NB4 (cell line): Measurements from ENCODE around the gene NAT16.
"Not testable (repeated sequence)": the region's sequence is repeated elsewhere in the genome, so short reads cannot be mapped to it uniquely, and the experiment has no call there.

Experiments
- DNase-seq: peaks from one replicate; pipeline ENCODE4 v3.0.0; 2010; ENCODE audit warnings: low read depth
- H3K4me3 ChIP-seq: one replicate; pipeline ENCODE4 v1.5.1; 2011; ENCODE audit warnings: mild to moderate bottlenecking, low read depth, low read length, moderate library complexity
- CTCF ChIP-seq: IDR thresholded peaks from one replicate; pipeline ENCODE4 v1.5.1; 2012; ENCODE audit warnings: low read depth, low read length
- MAX ChIP-seq: IDR thresholded peaks from 2 replicates; pipeline ENCODE4 v1.6.1; 2011; ENCODE audit warnings: low read depth, low read length
- MYC ChIP-seq: IDR thresholded peaks from 2 replicates; pipeline ENCODE4 v1.6.1; 2011; ENCODE audit warnings: low read depth, low read length
- POLR2A ChIP-seq: IDR thresholded peaks from 2 replicates; pipeline ENCODE4 v1.6.1; 2011; ENCODE audit warnings: mild to moderate bottlenecking; ENCODE audit not compliant: insufficient read length; ENCODE audit errors: extremely low read depth

NAT16 gene

GRCh38 chr7:101205901-101206664 lies 26.0 kb upstream of the NAT16 start:
- H3K4me3 ChIP-seq: no peak overlapping the region
- TF ChIP-seq MAX (no peak), MYC (no peak), CTCF (no peak), POLR2A (no peak)
- no peak for DNase-seq

- DNase-seq: peak; percentile 87
- H3K4me3 ChIP-seq: not testable (repeated sequence)
Observed at GRCh38 chr7:101203740-101204738, 23.9 kb upstream of the NAT16 start.

GRCh38 chr7:101202603-101202918 lies 22.5 kb upstream of the NAT16 start:
- H3K4me3 ChIP-seq: no peak overlapping the region
- TF ChIP-seq MYC (no peak), CTCF (no peak), POLR2A (no peak), MAX (no peak)
- DNase-seq: no peak

GRCh38 chr7:101201695-101202602 lies 21.9 kb upstream of the NAT16 start:
- H3K4me3 ChIP-seq: no peak overlapping the region
- TF ChIP-seq CTCF (no peak), MAX (no peak), MYC (no peak), POLR2A (no peak)
- no peak for DNase-seq

- DNase-seq: no peak
- no peak within 1 kb of the TSS for H3K4me3 ChIP-seq
- TF ChIP-seq POLR2A (no peak), CTCF (no peak), MAX (no peak), MYC (no peak)
Observed at GRCh38 chr7:101200862-101201599, 20.9 kb upstream of the NAT16 start, which contains the start of gene MOGAT3. Gene MOGAT3 (minus strand): TSS chr7:101201036. CDS start chr7:101200854, 182 bp downstream.
